Body of pancreas (tissue), 4 donors: Measurements from ENCODE around the gene DGKG. TPM values are rescaled to one million over a fixed set of nuclear protein-coding genes. Genes with fewer than 3 reads are reported as not detected.
A peak's percentile ranks its signal among the peaks of the same experiment; 100 is the strongest.

Experiments used
- ATAC-seq: fragments of 150-250 bp; one replicate; pipeline ENCODE4 v1.9.1; 2016
- DNase-seq, 4 donors: peaks; one replicate each; pipeline ENCODE4 v3.0.0-alpha.2; 2019
- H3K27ac ChIP-seq, 4 donors: fragments of 200-600 bp; sonication (generic); 1 replicate in 3 of 4; 2 replicates in 1 of 4; pipeline versions ENCODE4 v1.5.1 to v1.6.1; 2016 to 2019; ENCODE audit warnings: mild to moderate bottlenecking in 1 of 4, mixed read lengths in 1 of 4, moderate library complexity in 1 of 4
- H3K27me3 ChIP-seq, 2 donors: fragments of 200-600 bp; sonication (generic); one replicate each; pipeline ENCODE4 v1.6.0; 2016; ENCODE audit warnings: mild to moderate bottlenecking in 1 of 2
- H3K36me3 ChIP-seq, 2 donors: fragments of 200-600 bp; sonication (generic); replicated peaks in 1 of 2; 2 replicates each; pipeline ENCODE4 v1.5.1; 2016; ENCODE audit warnings: low read depth in 2 of 2; ENCODE audit not compliant: insufficient read depth in 1 of 2
- H3K4me1 ChIP-seq: fragments of 200-600 bp; sonication (generic); one replicate; pipeline ENCODE4 v1.6.0; 2016
- H3K4me3 ChIP-seq, 2 donors: fragments of 200-600 bp; sonication (generic); 1 replicate in 1 of 2; 2 replicates in 1 of 2; pipeline ENCODE4 v1.5.1; 2016 to 2019
- H3K9me3 ChIP-seq, 3 donors: fragments of 200-600 bp; sonication (generic); 1 replicate in 2 of 3; 2 replicates in 1 of 3; pipeline ENCODE4 v1.5.1; 2016
- CTCF ChIP-seq, 7 experiments: fragments of 450-650 bp in 4 of 7; fragments of 200-600 bp in 3 of 7; sonication (generic) in 3 of 7; IDR thresholded peaks; one replicate each; pipeline ENCODE4 v1.5.1; 2016 to 2019; ENCODE audit warnings: antibody characterized with exemption in 7 of 7
- POLR2A ChIP-seq, 3 donors: fragments of 450-650 bp; IDR thresholded peaks; one replicate each; pipeline ENCODE4 v1.6.1; 2016; ENCODE audit warnings: antibody characterized with exemption in 3 of 3, mild to moderate bottlenecking in 2 of 3
- WGBS, 2 donors: methylation state at CpG; one replicate each; pipeline ENCODE4 v1.1.5; 2017; 5-methylcytosine and 5-hydroxymethylcytosine counted together
- intact Hi-C: fragments of 100-400 bp; cut with DNase I; formaldehyde crosslinking; loops from one replicate; pipeline ENCODE4 v1.15.1; 2023
- total RNA-seq, 2 donors: library from RNA; depleted of rRNA; stranded (reverse); fragments of >200 nt; gene quantifications; one replicate each; pipeline ENCODE4 v1.1.0, GENCODE V29; 2016

The DGKG gene
- total RNA-seq, 2 donors from 2014 or later: 0.78 to 16.2 TPM

- Histone ChIP-seq H3K27ac (no peak overlapping the region), H3K4me3 (no peak overlapping the region), H3K36me3 (no peaks in the 10 kb centered on the region), H3K4me1 (peaks cover 13% of the 10 kb centered on the region), H3K9me3 (no peaks in the 10 kb centered on the region), H3K27me3 (no peaks in the 10 kb centered on the region)
- ATAC-seq (no peak), DNase-seq (no peak)
- WGBS, 2 donors: 71 to 76% methylated on average over 2 of the region's 2 CpGs
- intact Hi-C loops: no loop called here
- TF ChIP-seq CTCF (IDR thresholded peaks at IDR 0.05): no peak
- TF ChIP-seq POLR2A (IDR thresholded peaks at IDR 0.05): no peak
Observed at GRCh38 chr3:186189492-186189891, 172.5 kb downstream of the DGKG start.

- TF ChIP-seq CTCF (IDR thresholded peaks at IDR 0.05): no peak
- TF ChIP-seq POLR2A (IDR thresholded peaks at IDR 0.05): no peak
- H3K9me3 ChIP-seq: no peaks in the 10 kb centered on the region
- no peak overlapping the region for H3K4me3 ChIP-seq
- no peaks in the 10 kb centered on the region for H3K4me1 ChIP-seq
- no peak for DNase-seq
- intact Hi-C loops: no loop called here
- WGBS, 2 donors: 79 to 88% methylated on average over 11 of the region's 11 CpGs
- no peaks in the 10 kb centered on the region for H3K27me3 ChIP-seq
- no peak for ATAC-seq
- no peaks in the 10 kb centered on the region for H3K36me3 ChIP-seq
- H3K27ac ChIP-seq: no peak overlapping the region
Observed at GRCh38 chr3:186187401-186188275, 174.4 kb downstream of the DGKG start.

DNA sequence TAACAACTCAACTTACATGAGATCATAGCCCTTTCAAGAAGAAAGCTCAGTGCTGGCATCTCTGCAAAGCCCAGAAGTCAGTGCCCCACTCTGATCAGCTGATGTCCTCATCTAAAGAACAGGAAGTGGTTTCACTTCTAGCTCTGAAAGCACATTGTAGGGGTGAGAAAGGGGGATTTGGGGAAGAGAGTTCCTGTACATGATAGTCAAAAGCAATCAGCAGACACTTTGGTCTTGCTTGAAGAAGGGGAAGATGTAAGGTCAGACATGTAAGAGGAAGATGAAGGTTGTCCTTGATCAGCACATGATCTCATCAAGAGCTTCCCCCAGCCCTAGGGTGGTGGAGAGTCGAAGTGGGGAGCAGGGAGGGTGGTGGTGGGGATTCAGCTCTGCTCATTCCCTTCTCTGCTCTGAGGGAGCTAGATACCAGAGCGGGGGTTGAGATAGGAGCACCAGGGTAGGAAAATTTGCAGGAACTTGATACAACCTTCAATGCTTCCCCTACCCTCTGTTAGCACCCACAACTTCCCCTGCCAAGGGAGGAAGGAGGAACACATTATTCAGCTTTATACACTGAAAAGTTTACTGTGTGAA is 176.7 kb downstream of the DGKG start:
- TF ChIP-seq POLR2A (IDR thresholded peaks at IDR 0.05) (no peak), CTCF (IDR thresholded peaks at IDR 0.05) (no peak)
- Histone ChIP-seq H3K27me3 (no peaks in the 10 kb centered on the region), H3K27ac (peak overlapping the region in 1 of 4 donors; percentile 61), H3K9me3 (no peaks in the 10 kb centered on the region), H3K4me3 (no peak overlapping the region), H3K4me1 (no peaks in the 10 kb centered on the region), H3K36me3 (no peaks in the 10 kb centered on the region)
- intact Hi-C loops: no loop called here
- 70 to 88% methylated on average over 2 of the region's 2 CpGs for WGBS, 2 donors
- peak in 1 of 4 donors; percentile 64 for DNase-seq
- ATAC-seq: no peak

DNA sequence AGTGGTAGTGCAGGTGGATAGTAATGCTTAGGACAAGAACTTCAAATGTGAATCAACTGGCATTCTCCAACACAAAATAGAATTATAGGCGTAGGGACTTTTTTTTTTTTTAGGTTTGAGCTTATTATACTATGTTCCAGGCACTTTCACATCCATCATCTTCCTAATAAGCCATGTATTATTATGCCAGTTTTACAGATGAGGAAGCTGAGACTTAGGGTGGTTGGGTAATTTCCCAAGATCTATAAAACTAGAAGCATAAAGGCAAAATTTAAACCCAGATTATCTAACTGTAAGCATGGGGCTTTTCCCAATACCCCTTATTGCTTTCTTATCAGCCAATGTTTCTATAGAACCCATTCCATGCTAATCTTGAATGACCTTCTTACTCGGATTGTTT is 178.0 kb downstream of the DGKG start:
- ATAC-seq: no peak

More for the DNA sequence above, 178.0 kb downstream of the DGKG start:
- Histone ChIP-seq H3K4me3 (no peak overlapping the region), H3K36me3 (no peaks in the 10 kb centered on the region), H3K9me3 (no peaks in the 10 kb centered on the region), H3K27me3 (no peaks in the 10 kb centered on the region), H3K27ac (no peak overlapping the region), H3K4me1 (no peaks in the 10 kb centered on the region)
- WGBS, 2 donors: 72 to 73% methylated on average over 2 of the region's 2 CpGs
- no peak for TF ChIP-seq CTCF (IDR thresholded peaks at IDR 0.05)
- no peak for TF ChIP-seq POLR2A (IDR thresholded peaks at IDR 0.05)
- intact Hi-C loops: no loop called here
- DNase-seq: no peak
